Nephron progenitor cell (in vitro differentiated cells): Measurements from ENCODE around the gene ADGRL3.

Experiments used
- DNase-seq: peaks from one replicate; pipeline ENCODE4 v3.0.0; 2021
- H3K27ac Mint-ChIP-seq: 2 replicates; pipeline ENCODE4 v1.8.0; 2021; ENCODE audit warnings: mild to moderate bottlenecking, moderate library complexity, mixed read lengths
- H3K27me3 Mint-ChIP-seq: 2 replicates; pipeline ENCODE4 v1.8.0; 2021; ENCODE audit warnings: mild to moderate bottlenecking, low read depth, mixed read lengths; ENCODE audit not compliant: poor library complexity
- H3K36me3 Mint-ChIP-seq: 2 replicates; pipeline ENCODE4 v1.8.0; 2021; ENCODE audit warnings: low read depth, mixed read lengths
- H3K4me1 Mint-ChIP-seq: 2 replicates; pipeline ENCODE4 v1.8.0; 2021; ENCODE audit warnings: mixed read lengths
- H3K4me3 Mint-ChIP-seq: 2 replicates; pipeline ENCODE4 v1.8.0; 2021; ENCODE audit warnings: mild to moderate bottlenecking, moderate library complexity, mixed read lengths
- H3K9me3 Mint-ChIP-seq: 2 replicates; pipeline ENCODE4 v1.8.0; 2021; ENCODE audit warnings: mild to moderate bottlenecking, moderate library complexity, mixed read lengths
- TF ChIP-seq, protein P1 (sequence below): fragments of 200-600 bp; sonication (generic); IDR thresholded peaks from 2 replicates; pipeline ENCODE4 v1.5.0; 2021; ENCODE audit warnings: antibody characterized with exemption

ADGRL3 gene

DNA sequence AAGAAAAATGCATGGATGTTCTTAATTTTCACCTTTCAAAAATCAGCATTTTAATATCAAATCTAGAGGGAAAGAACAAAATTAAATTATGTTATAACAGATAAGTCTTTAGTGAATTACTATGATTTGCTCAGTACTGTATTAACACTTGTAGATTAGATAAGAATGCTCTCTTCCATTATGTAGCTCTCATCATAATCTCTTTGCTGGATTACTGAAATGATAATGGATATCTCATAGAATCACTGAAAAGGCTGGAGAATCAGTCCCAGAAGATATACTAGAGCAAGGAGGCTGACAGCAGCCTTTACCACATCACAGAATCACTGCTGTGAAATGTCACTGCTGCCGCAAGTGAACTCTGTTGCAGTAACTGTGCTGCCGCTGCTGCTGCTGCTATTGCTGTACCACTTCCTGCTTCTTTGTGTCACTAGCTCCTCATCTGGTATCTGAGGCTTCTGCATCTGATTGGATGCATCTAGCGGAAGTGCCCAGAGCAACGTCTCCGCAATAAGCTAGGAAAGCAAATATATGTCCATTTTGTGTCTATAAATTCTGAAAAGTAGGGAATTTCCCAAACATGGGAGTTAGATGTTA, 738.2 kb downstream of the ADGRL3 start:
- no peak overlapping the region for H3K4me3 Mint-ChIP-seq
- TF ChIP-seq, protein P1, sequence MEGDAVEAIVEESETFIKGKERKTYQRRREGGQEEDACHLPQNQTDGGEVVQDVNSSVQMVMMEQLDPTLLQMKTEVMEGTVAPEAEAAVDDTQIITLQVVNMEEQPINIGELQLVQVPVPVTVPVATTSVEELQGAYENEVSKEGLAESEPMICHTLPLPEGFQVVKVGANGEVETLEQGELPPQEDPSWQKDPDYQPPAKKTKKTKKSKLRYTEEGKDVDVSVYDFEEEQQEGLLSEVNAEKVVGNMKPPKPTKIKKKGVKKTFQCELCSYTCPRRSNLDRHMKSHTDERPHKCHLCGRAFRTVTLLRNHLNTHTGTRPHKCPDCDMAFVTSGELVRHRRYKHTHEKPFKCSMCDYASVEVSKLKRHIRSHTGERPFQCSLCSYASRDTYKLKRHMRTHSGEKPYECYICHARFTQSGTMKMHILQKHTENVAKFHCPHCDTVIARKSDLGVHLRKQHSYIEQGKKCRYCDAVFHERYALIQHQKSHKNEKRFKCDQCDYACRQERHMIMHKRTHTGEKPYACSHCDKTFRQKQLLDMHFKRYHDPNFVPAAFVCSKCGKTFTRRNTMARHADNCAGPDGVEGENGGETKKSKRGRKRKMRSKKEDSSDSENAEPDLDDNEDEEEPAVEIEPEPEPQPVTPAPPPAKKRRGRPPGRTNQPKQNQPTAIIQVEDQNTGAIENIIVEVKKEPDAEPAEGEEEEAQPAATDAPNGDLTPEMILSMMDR = no peak
- no peaks in the 10 kb centered on the region for H3K27me3 Mint-ChIP-seq
- peaks cover 3% of the 10 kb centered on the region for H3K9me3 Mint-ChIP-seq
- H3K36me3 Mint-ChIP-seq = peaks cover 23% of the 10 kb centered on the region
- no peak for DNase-seq
- H3K4me1 Mint-ChIP-seq = peaks cover 9% of the 10 kb centered on the region
- no peak overlapping the region for H3K27ac Mint-ChIP-seq

DNA sequence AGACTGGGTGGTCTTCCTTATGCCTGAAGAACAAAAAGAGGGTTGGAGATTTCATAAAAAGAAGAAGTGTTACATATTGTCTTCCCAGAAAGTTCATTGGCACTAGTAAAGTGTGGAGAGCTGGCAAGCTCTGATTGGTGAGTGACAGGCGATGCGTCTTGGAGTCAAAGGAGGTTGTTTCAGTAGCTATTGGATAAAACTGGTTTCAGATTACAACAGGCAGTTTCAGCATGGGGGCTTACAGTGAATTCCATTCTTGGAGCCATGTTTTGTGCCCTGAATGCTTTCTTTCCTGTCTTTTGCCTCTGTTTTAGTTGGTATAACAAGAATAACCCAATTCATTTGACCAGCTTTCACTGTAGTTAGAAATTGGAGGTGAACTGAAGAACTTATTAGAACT, 750.5 kb downstream of the ADGRL3 start:
- Mint-ChIP-seq H3K4me1 (peaks cover 8% of the 10 kb centered on the region), H3K36me3 (peaks cover 7% of the 10 kb centered on the region), H3K27ac (no peak overlapping the region), H3K27me3 (no peaks in the 10 kb centered on the region), H3K9me3 (no peaks in the 10 kb centered on the region), H3K4me3 (no peak overlapping the region)
- TF ChIP-seq, protein P1 = no peak
- no peak for DNase-seq

DNA sequence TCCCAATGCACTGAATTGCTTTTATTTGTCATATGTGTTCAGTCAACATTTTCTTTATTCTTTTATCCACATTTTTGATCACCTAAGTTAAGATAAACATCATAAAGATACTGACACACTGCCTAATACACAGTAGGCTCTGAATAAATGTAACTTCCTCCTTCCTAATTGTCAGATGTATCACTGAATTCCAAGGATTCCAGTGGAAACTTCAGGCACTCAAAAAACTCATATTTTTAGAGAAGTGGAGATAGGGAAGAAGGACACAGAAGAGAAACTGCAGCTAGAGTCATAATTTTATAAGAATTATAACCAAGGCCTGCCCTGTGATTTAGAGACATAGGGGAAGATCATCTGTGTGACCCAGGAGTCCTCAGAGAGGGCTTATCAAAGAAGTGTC, 753.3 kb downstream of the ADGRL3 start:
- Mint-ChIP-seq H3K9me3 (peaks cover 8% of the 10 kb centered on the region), H3K36me3 (peaks cover 17% of the 10 kb centered on the region), H3K27me3 (no peaks in the 10 kb centered on the region), H3K27ac (no peak overlapping the region), H3K4me1 (peaks cover 12% of the 10 kb centered on the region), H3K4me3 (no peak overlapping the region)
- no peak for DNase-seq
- TF ChIP-seq, protein P1 = no peak

DNA sequence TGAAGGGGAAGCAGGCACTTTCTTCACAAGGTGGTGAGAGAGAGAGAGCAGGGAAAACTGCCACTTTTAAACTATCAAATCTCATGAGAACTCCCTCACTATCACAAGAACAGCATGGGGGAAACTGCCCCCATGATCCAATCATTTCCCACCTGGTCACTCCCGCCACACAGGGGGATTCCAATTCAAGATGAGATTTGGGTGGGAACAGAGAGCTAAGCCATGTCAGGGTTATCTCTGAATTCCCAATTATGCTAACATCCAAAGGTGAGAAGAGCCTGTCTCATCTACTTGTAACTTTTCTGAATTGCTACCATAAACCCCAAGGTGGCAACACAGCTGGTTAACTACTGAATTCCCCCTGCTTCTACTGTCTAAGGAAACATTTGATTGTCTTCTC, 758.5 kb downstream of the ADGRL3 start:
- no peak overlapping the region for H3K4me3 Mint-ChIP-seq
- H3K9me3 Mint-ChIP-seq = peaks cover 8% of the 10 kb centered on the region
- TF ChIP-seq, protein P1 = no peak
- H3K36me3 Mint-ChIP-seq = peaks cover 22% of the 10 kb centered on the region
- H3K27me3 Mint-ChIP-seq = peaks cover 5% of the 10 kb centered on the region
- peaks cover 7% of the 10 kb centered on the region for H3K4me1 Mint-ChIP-seq
- DNase-seq = no peak
- H3K27ac Mint-ChIP-seq = peak overlapping the region; percentile 49

DNA sequence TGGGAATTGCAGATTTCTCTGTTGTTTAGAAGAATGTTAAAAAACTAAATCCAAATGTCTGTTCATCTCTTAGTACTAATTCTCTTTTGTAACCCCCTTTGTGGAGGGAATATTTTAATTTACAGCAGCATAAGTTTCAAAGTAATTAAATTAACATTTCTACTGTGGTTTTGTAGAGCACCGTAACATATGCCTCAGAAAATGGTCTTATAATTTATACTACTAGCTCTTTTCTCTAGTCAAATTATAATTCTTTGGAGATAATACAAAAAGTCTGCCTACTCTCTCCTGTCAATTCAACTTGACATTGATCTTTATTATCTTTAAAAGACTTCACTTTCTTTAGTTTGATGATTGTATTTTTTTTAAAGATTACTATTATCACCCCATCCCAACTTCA, 759.0 kb downstream of the ADGRL3 start:
- DNase-seq = no peak
- H3K27ac Mint-ChIP-seq = no peak overlapping the region
- peaks cover 7% of the 10 kb centered on the region for H3K4me1 Mint-ChIP-seq
- H3K36me3 Mint-ChIP-seq = peaks cover 22% of the 10 kb centered on the region
- H3K9me3 Mint-ChIP-seq = peaks cover 8% of the 10 kb centered on the region
- TF ChIP-seq, protein P1 = no peak
- H3K27me3 Mint-ChIP-seq = peaks cover 5% of the 10 kb centered on the region
- no peak overlapping the region for H3K4me3 Mint-ChIP-seq

DNA sequence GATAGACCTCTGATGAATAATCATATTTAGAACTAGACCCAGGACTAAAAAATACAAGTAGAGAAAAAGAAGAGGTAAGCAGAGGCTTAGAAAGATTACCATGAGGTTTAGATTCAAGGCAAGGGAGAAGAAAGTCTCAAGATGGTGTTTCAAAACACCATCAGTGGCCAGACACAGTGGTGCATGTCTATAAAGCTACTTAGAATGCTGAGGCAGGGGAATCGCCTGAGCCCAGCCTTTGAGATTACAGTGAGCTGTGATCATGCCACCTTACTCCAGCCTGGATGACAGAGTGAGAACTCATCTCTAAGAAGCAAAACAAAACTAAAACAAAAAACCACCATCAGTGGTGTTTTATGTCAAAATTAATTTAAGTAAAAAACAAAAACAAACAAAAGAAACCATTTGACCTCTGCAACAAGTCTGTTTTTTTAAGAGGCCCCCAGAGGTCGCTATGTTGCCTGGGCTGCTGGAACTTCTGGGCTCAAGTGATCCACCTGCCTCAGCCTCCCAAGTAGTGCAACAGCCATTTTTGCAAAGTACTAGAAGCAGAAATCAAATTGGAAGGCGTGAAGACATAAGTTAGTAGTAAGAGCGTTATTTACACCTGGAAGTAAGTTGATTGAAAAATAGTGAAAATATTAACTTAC, 784.3 kb downstream of the ADGRL3 start:
- H3K27ac Mint-ChIP-seq = no peak overlapping the region
- peaks cover 11% of the 10 kb centered on the region for H3K36me3 Mint-ChIP-seq
- no peaks in the 10 kb centered on the region for H3K27me3 Mint-ChIP-seq
- peaks cover 10% of the 10 kb centered on the region for H3K4me1 Mint-ChIP-seq
- no peak overlapping the region for H3K4me3 Mint-ChIP-seq
- DNase-seq = no peak
- TF ChIP-seq, protein P1 = no peak
- no peaks in the 10 kb centered on the region for H3K9me3 Mint-ChIP-seq
